Stimulated activated CD4-positive, alpha-beta T cell treated with anti-CD3 and anti-CD28 coated beads, Interleukin-4, amount 100 ng/mL, for 24 hours (primary cell): ENCODE measurements around the gene PIWIL4.

Experiments
- DNase-seq: peaks from one replicate; pipeline ENCODE4 v3.0.0-alpha.2; 2020

Gene PIWIL4

DNA sequence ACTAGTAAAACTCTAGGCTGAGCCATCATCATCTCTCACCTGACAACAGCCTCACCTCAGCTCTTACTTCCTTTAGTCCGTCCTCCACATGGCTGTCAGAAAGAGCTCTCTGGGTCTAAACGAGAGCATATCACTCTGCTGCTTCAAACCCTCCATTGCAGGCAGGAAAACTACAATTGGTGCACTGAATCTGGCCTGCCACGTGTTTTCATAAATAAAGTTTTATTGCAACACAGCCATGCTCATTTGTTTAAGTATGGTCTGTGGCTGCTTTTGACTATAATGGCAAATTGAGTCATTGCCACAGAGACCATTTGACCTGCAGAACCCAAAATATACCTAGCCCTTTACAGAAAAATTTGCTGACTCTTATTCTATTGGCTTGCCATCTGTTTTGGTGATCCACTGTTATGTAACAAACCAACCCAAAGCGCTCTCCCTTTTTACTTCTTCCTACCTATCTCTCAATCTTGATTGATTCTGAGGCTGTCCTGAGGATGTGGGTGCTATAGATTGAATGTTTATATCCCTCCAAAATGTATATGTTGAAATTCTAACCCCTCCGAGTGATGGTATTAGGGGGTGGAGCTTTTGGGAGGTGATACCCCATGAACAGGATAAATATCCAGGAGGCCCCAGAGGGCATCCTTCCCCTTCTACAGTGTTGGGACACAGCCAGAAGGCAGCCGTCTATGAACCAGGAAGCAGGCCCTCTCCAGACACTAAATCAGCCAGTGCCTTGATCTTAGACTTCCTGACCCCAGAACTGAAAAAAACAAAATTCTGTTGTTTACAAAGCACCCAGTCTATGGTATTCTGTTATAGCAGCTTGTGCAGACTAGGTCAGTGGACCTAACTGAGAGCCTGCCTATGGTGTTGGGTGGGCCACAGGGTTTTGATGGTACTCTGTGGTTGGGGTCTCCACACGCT is 99.9 kb downstream of the PIWIL4 start:
- no peak for DNase-seq

GRCh38 chr11:94668212-94668793 is 101.1 kb downstream of the PIWIL4 start:
- DNase-seq: no peak

GRCh38 chr11:94669023-94669422 is 101.9 kb downstream of the PIWIL4 start:
- no peak for DNase-seq
